ENCODE measurements around the gene PNCK.

The PNCK gene

GRCh38 chrX:153657161-153657560 is 16.5 kb downstream of the PNCK start:
- no peak for ATAC-seq

GRCh38 chrX:153653556-153653955 is 20.1 kb downstream of the PNCK start:
- no peak for ATAC-seq

GRCh38 chrX:153651540-153652079 is 22.0 kb downstream of the PNCK start:
- ATAC-seq = peak in 1 of 2 donors; percentile 53

GRCh38 chrX:153650959-153651358 is 22.7 kb downstream of the PNCK start:
- no peak for ATAC-seq

- no peak for ATAC-seq
Measured at GRCh38 chrX:153649915-153650782, 23.5 kb downstream of the PNCK start.

GRCh38 chrX:153649178-153649914 is 24.3 kb downstream of the PNCK start:
- peak in 1 of 2 donors; percentile 59 for ATAC-seq

- ATAC-seq = no peak
Measured at GRCh38 chrX:153648358-153649177, 25.0 kb downstream of the PNCK start.

- ATAC-seq = no peak
Measured at GRCh38 chrX:153647461-153648357, 25.9 kb downstream of the PNCK start.

- peak in 1 of 2 donors; percentile 19 for ATAC-seq
Measured at GRCh38 chrX:153646620-153647373, 26.8 kb downstream of the PNCK start, which contains the start of gene DUSP9. Gene DUSP9 (plus strand): TSS chrX:153647203. CDS start chrX:153647954, 751 bp downstream.

GRCh38 chrX:153645921-153646488 is 27.6 kb downstream of the PNCK start:
- no peak for ATAC-seq

GRCh38 chrX:153645151-153645550 is 28.5 kb downstream of the PNCK start:
- no peak for ATAC-seq

- ATAC-seq = no peak
Measured at GRCh38 chrX:153644356-153645125, 29.1 kb downstream of the PNCK start.

- no peak for ATAC-seq
Measured at GRCh38 chrX:153643431-153644351, 29.9 kb downstream of the PNCK start.

- ATAC-seq = no peak
Measured at GRCh38 chrX:153642655-153643430, 30.8 kb downstream of the PNCK start.

GRCh38 chrX:153642051-153642654 is 31.5 kb downstream of the PNCK start:
- ATAC-seq = no peak

GRCh38 chrX:153641627-153642026 is 32.0 kb downstream of the PNCK start:
- ATAC-seq = no peak
